Left cardiac atrium (tissue), 4 donors: Measurements from ENCODE around the gene STAG2. TPM values are rescaled to one million over a fixed set of nuclear protein-coding genes. Genes with fewer than 3 reads are reported as not detected.
"Not testable (repeated sequence)": the region's sequence is repeated elsewhere in the genome, so short reads cannot be mapped to it uniquely, and the experiment has no call there.

Experiments used
- ATAC-seq, 2 donors: fragments of 200-7000 bp; cut with Tn5 transposase; one replicate each; pipeline ENCODE4 v1.9.1; 2020; ENCODE audit warnings: mild to moderate bottlenecking in 2 of 2, moderate library complexity in 2 of 2
- DNase-seq: peaks from one replicate; pipeline ENCODE4 v3.0.0-alpha.2; 2020
- intact Hi-C, 2 donors: fragments of 100-400 bp; cut with DNase I; formaldehyde crosslinking; loops; one replicate each; pipeline versions ENCODE4 v1.14.1 to v1.15.1; 2022 to 2023
- total RNA-seq, 2 donors: library from RNA; stranded (reverse); fragmentation: NEBNext Ultra II Directional; extraction: Animal tissue kit (Norgen Biotek cat#: 25700); gene quantifications; one replicate each; pipeline ENCODE4 v1.2.1, GENCODE V29; 2021
- donor health status: DM: no; HTN: yes; CAD: no.
- donor health status: DM: no; HTN: yes; CAD: no; lungs with severe emphysema.
- donor health status: DM: yes; HTN: yes; CAD: no.
- donor health status: Dilated cardiomyopathy.

Gene STAG2
- total RNA-seq, 2 donors from 2014 or later: 31.8 to 34.6 TPM

- no peak for DNase-seq
- intact Hi-C loops: no loop called here
- ATAC-seq: no peak
Measured at GRCh38 chrX:124018023-124018422, 56.5 kb downstream of the STAG2 start.

GRCh38 chrX:124023838-124024238 is 62.3 kb downstream of the STAG2 start:
- ATAC-seq (no peak), DNase-seq (no peak)
- intact Hi-C loops: no loop called here

- DNase-seq (no peak), ATAC-seq (no peak)
- intact Hi-C loops: no loop called here
Measured at GRCh38 chrX:124026529-124026928, 65.0 kb downstream of the STAG2 start.

GRCh38 chrX:124028182-124028581 is 66.7 kb downstream of the STAG2 start:
- no peak for DNase-seq
- no peak for ATAC-seq
- intact Hi-C loops: no loop called here

GRCh38 chrX:124030520-124030919 is 69.0 kb downstream of the STAG2 start:
- intact Hi-C loops: no loop called here
- DNase-seq (no peak), ATAC-seq (no peak)

GRCh38 chrX:124033821-124034220 is 72.3 kb downstream of the STAG2 start:
- ATAC-seq (no peak), DNase-seq (no peak)
- intact Hi-C loops: no loop called here

GRCh38 chrX:124035657-124036056 is 74.2 kb downstream of the STAG2 start:
- DNase-seq: no peak
- no peak for ATAC-seq
- intact Hi-C loops: no loop called here

- no peak for DNase-seq
- ATAC-seq: no peak
- intact Hi-C loops: no loop called here
Measured at GRCh38 chrX:124042042-124042441, 80.5 kb downstream of the STAG2 start.

- DNase-seq (no peak), ATAC-seq (no peak)
- intact Hi-C loops: no loop called here
Measured at GRCh38 chrX:124045109-124045508, 83.6 kb downstream of the STAG2 start.

- DNase-seq, ATAC-seq, intact Hi-C loops: not testable (repeated sequence)
Measured at GRCh38 chrX:124084417-124084816, 122.9 kb downstream of the STAG2 start.

GRCh38 chrX:124085063-124085462 is 123.6 kb downstream of the STAG2 start:
- no peak for ATAC-seq
- no peak for DNase-seq
- intact Hi-C loops: no loop called here

- intact Hi-C loops: no loop called here
- no peak for ATAC-seq
- no peak for DNase-seq
Measured at GRCh38 chrX:124086411-124086810, 124.9 kb downstream of the STAG2 start.

GRCh38 chrX:124087000-124087746 is 125.7 kb downstream of the STAG2 start:
- DNase-seq (no peak), ATAC-seq (peak in 1 of 2 donors; percentile 38)
- intact Hi-C loops: no loop called here

- DNase-seq: no peak
- intact Hi-C loops: no loop called here
- no peak for ATAC-seq
Measured at GRCh38 chrX:124093222-124093621, 131.7 kb downstream of the STAG2 start.

- DNase-seq: no peak
- intact Hi-C loops: no loop called here
- ATAC-seq: no peak
Measured at GRCh38 chrX:124097116-124097515, 135.6 kb downstream of the STAG2 start.

GRCh38 chrX:124098089-124098488 is 136.6 kb downstream of the STAG2 start:
- intact Hi-C loops: no loop called here
- DNase-seq (no peak), ATAC-seq (no peak)

GRCh38 chrX:124103966-124104365 is 142.5 kb downstream of the STAG2 start:
- DNase-seq (no peak), ATAC-seq (no peak)
- intact Hi-C loops: no loop called here

GRCh38 chrX:124104512-124104911 is 143.0 kb downstream of the STAG2 start:
- ATAC-seq, intact Hi-C loops: not testable (repeated sequence)

GRCh38 chrX:124113621-124114600 is 152.4 kb downstream of the STAG2 start:
- no peak for DNase-seq
- intact Hi-C loops: no loop called here
- ATAC-seq: no peak

More at GRCh38 chrX:124104512-124104911, 143.0 kb downstream of the STAG2 start:
- not testable (repeated sequence) for DNase-seq

GRCh38 chrX:124117325-124117724 is 155.8 kb downstream of the STAG2 start:
- ATAC-seq (no peak), DNase-seq (no peak)
- intact Hi-C loops: no loop called here
